H9 (cell line): ENCODE results near the gene PIEZO2. TPM values are rescaled to one million over a fixed set of nuclear protein-coding genes. Genes with fewer than 3 reads are reported as not detected.

ENCODE experiments used
- DNase-seq: peaks from one replicate; pipeline ENCODE4 v3.0.0-alpha.2; 2017
- H2AFZ ChIP-seq: one replicate; pipeline ENCODE4 v1.6.1; 2013; ENCODE audit warnings: mild to moderate bottlenecking, low read length, control low read depth, moderate library complexity
- H2AK5ac ChIP-seq: 2 replicates; pipeline ENCODE4 v1.6.1; 2013; ENCODE audit warnings: low read length, control low read depth, mixed read lengths; ENCODE audit not compliant: insufficient read length
- H2BK120ac ChIP-seq: one replicate; pipeline ENCODE4 v1.6.1; 2013; ENCODE audit warnings: low read depth, mild to moderate bottlenecking, low read length, control low read depth, inconsistent platforms; ENCODE audit not compliant: poor library complexity, severe bottlenecking
- H2BK12ac ChIP-seq: 2 replicates; pipeline ENCODE4 v1.6.1; 2013; ENCODE audit warnings: low read length, control low read depth, mixed read lengths, low read depth; ENCODE audit not compliant: insufficient read length
- H2BK15ac ChIP-seq: 2 replicates; pipeline ENCODE4 v1.6.1; 2013; ENCODE audit warnings: low read depth, low read length, control low read depth
- H2BK20ac ChIP-seq: one replicate; pipeline ENCODE4 v1.6.1; 2013; ENCODE audit warnings: low read depth, mild to moderate bottlenecking, low read length, control low read depth, inconsistent platforms; ENCODE audit not compliant: poor library complexity, severe bottlenecking
- H2BK5ac ChIP-seq: 2 replicates; pipeline ENCODE4 v1.6.1; 2013; ENCODE audit warnings: low read length, control low read depth, mixed read lengths; ENCODE audit not compliant: insufficient read length
- H3K14ac ChIP-seq: 2 replicates; pipeline ENCODE4 v1.6.1; 2013; ENCODE audit warnings: low read length, control low read depth; ENCODE audit not compliant: insufficient read depth
- H3K18ac ChIP-seq: 2 replicates; pipeline ENCODE4 v1.6.1; 2013; ENCODE audit warnings: low read depth, mild to moderate bottlenecking, mixed read lengths, low read length, control low read depth; ENCODE audit not compliant: insufficient read length
- H3K23ac ChIP-seq: 2 replicates; pipeline ENCODE4 v1.6.1; 2013; ENCODE audit warnings: low read length, control low read depth, mixed read lengths, low read depth; ENCODE audit not compliant: insufficient read length
- H3K23me2 ChIP-seq: 2 replicates; pipeline ENCODE4 v1.6.1; 2013; ENCODE audit warnings: low read depth, mild to moderate bottlenecking, mixed read lengths, low read length, control low read depth; ENCODE audit not compliant: insufficient read length, poor library complexity, severe bottlenecking
- H3K27ac ChIP-seq: 2 replicates; pipeline ENCODE4 v1.5.1; 2013; ENCODE audit warnings: low read length, control low read depth, mixed read lengths, low read depth; ENCODE audit not compliant: insufficient read length
- H3K27me3 ChIP-seq: 2 replicates; pipeline ENCODE4 v1.6.1; 2013; ENCODE audit warnings: low read length, control low read depth, inconsistent platforms; ENCODE audit not compliant: insufficient read depth
- H3K4ac ChIP-seq: 2 replicates; pipeline ENCODE4 v1.6.1; 2013; ENCODE audit warnings: low read depth, mild to moderate bottlenecking, control low read depth, inconsistent platforms, low read length, moderate library complexity
- H3K4me1 ChIP-seq: 2 replicates; pipeline ENCODE4 v1.6.1; 2013; ENCODE audit warnings: low read length, control low read depth, inconsistent platforms; ENCODE audit not compliant: insufficient read depth
- H3K4me2 ChIP-seq: 2 replicates; pipeline ENCODE4 v1.6.1; 2013; ENCODE audit warnings: low read length, control low read depth, mixed read lengths; ENCODE audit not compliant: insufficient read length, insufficient read depth
- H3K56ac ChIP-seq: 2 replicates; pipeline ENCODE4 v1.6.1; 2013; ENCODE audit warnings: low read depth, mild to moderate bottlenecking, mixed read lengths, low read length, control low read depth; ENCODE audit not compliant: insufficient read length
- H3K79me1 ChIP-seq: 2 replicates; pipeline ENCODE4 v1.6.1; 2013; ENCODE audit warnings: low read depth, mild to moderate bottlenecking, moderate library complexity, low read length, control low read depth, inconsistent platforms; ENCODE audit not compliant: insufficient read depth, poor library complexity, severe bottlenecking
- H3K79me2 ChIP-seq: 2 replicates; pipeline ENCODE4 v1.6.1; 2013; ENCODE audit warnings: low read length, control low read depth, inconsistent platforms; ENCODE audit not compliant: insufficient read depth
- H3K9ac ChIP-seq: 2 replicates; pipeline ENCODE4 v1.6.1; 2013; ENCODE audit warnings: low read length, control low read depth, mixed read lengths; ENCODE audit not compliant: insufficient read length; ENCODE audit errors: extremely low read depth
- H3K9me3 ChIP-seq: one replicate; pipeline ENCODE4 v1.6.1; 2013; ENCODE audit warnings: low read depth, low read length, inconsistent platforms; ENCODE audit not compliant: control insufficient read depth
- H3T11ph ChIP-seq: one replicate; pipeline ENCODE4 v1.6.1; 2013; ENCODE audit warnings: mild to moderate bottlenecking, low read length, control low read depth, inconsistent platforms
- H4K20me1 ChIP-seq: one replicate; pipeline ENCODE4 v1.6.1; 2013; ENCODE audit not compliant: control insufficient read depth, insufficient read length, insufficient read depth
- H4K5ac ChIP-seq: 2 replicates; pipeline ENCODE4 v1.6.1; 2013; ENCODE audit warnings: low read depth, mild to moderate bottlenecking, mixed read lengths, low read length, control low read depth; ENCODE audit not compliant: insufficient read length
- H4K8ac ChIP-seq: replicated peaks from 2 replicates; pipeline ENCODE4 v1.6.1; 2013; ENCODE audit warnings: low read length, control low read depth, mixed read lengths, low read depth; ENCODE audit not compliant: insufficient read length
- H4K91ac ChIP-seq: 2 replicates; pipeline ENCODE4 v1.6.1; 2013; ENCODE audit warnings: low read depth, mild to moderate bottlenecking, moderate library complexity, mixed read lengths, low read length, control low read depth; ENCODE audit not compliant: insufficient read length
- H3K27ac Mint-ChIP-seq, 3 experiments: 2 replicates in 2 of 3; 3 replicates in 1 of 3; pipeline ENCODE4 v1.8.0; 2020 to 2021; ENCODE audit warnings: mixed read lengths in 3 of 3, mild to moderate bottlenecking in 1 of 3, moderate library complexity in 1 of 3
- H3K27me3 Mint-ChIP-seq: 2 replicates; pipeline ENCODE4 v1.8.0; 2021; ENCODE audit warnings: low read depth, mild to moderate bottlenecking, moderate library complexity, mixed read lengths
- H3K36me3 Mint-ChIP-seq, 3 experiments: 2 replicates in 2 of 3; 3 replicates in 1 of 3; pipeline ENCODE4 v1.8.0; 2020 to 2021; ENCODE audit warnings: low read depth in 3 of 3, mixed read lengths in 3 of 3; ENCODE audit not compliant: insufficient read depth in 1 of 3
- H3K4me1 Mint-ChIP-seq, 2 experiments: 2 replicates each; pipeline ENCODE4 v1.8.0; 2020; ENCODE audit warnings: mixed read lengths in 2 of 2
- H3K4me3 Mint-ChIP-seq, 2 experiments: 2 replicates in 1 of 2; 3 replicates in 1 of 2; pipeline ENCODE4 v1.8.0; 2020 to 2021; ENCODE audit warnings: mild to moderate bottlenecking in 2 of 2, mixed read lengths in 2 of 2, moderate library complexity in 1 of 2
- H3K9me3 Mint-ChIP-seq, 2 experiments: 2 replicates in 1 of 2; 3 replicates in 1 of 2; pipeline ENCODE4 v1.8.0; 2020; ENCODE audit warnings: mild to moderate bottlenecking in 2 of 2, mixed read lengths in 2 of 2, moderate library complexity in 1 of 2
- CTCF ChIP-seq: fragments of 200-600 bp; sonication (generic); conservative IDR thresholded peaks from 3 replicates; pipeline ENCODE4 v1.8.0; 2021; ENCODE audit warnings: antibody characterized with exemption, mild to moderate bottlenecking
- WGBS: extraction: QIAGEN DNeasy Blood & Tissue Kit; methylation state at CpG from one replicate; pipeline ENCODE4 v1.1.7; 2013; ENCODE audit warnings: missing lambda C conversion rate, low lambda C conversion rate, mixed read lengths; ENCODE audit not compliant: insufficient read length; ENCODE audit errors: extremely low coverage; 5-methylcytosine and 5-hydroxymethylcytosine counted together
- total RNA-seq: library from RNA; stranded (reverse); gene quantifications from 2 replicates; pipeline ENCODE4 v1.2.1, GENCODE V29; 2021

The PIEZO2 gene
- total RNA-seq, 1 experiment from 2014 or later, result 3.9 TPM

- Histone ChIP-seq H3K23ac (no peak overlapping the region), H3K23me2 (no peaks in the 10 kb centered on the region), H3K79me1 (no peaks in the 10 kb centered on the region), H3K56ac (no peak overlapping the region), H3K9me3 (no peaks in the 10 kb centered on the region), H4K5ac (no peak overlapping the region), H4K91ac (no peak overlapping the region), H3K18ac (no peak overlapping the region), H3K4me2 (no peak overlapping the region), H2AFZ (no peak overlapping the region), H2BK120ac (no peak overlapping the region), H3K14ac (no peak overlapping the region), H3K9ac (no peak overlapping the region), H2BK5ac (no peak overlapping the region), H3K27ac (no peak overlapping the region), H3T11ph (no peak overlapping the region), H2BK12ac (no peak overlapping the region), H2BK20ac (no peak overlapping the region), H3K4ac (no peak overlapping the region), H3K4me1 (no peaks in the 10 kb centered on the region), H2AK5ac (no peak overlapping the region), H2BK15ac (no peak overlapping the region), H3K27me3 (no peaks in the 10 kb centered on the region), H4K8ac (no peak overlapping the region), H4K20me1 (no peaks in the 10 kb centered on the region), H3K79me2 (no peaks in the 10 kb centered on the region)
- TF ChIP-seq CTCF, result no peak
- Mint-ChIP-seq H3K4me3 (no peak overlapping the region), H3K36me3 (no peaks in the 10 kb centered on the region), H3K4me1 (no peaks in the 10 kb centered on the region), H3K27ac (no peak overlapping the region), H3K9me3 (no peaks in the 10 kb centered on the region), H3K27me3 (no peaks in the 10 kb centered on the region)
- no peak for DNase-seq
- WGBS, result no CpG with 5 or more reads among the region's 4 CpGs
Measured at GRCh38 chr18:11078491-11078890, 70.9 kb downstream of the PIEZO2 start.
